ENCODE results near the gene CD83.
"Not testable (repeated sequence)": the region's sequence is repeated elsewhere in the genome, so short reads cannot be mapped to it uniquely, and the experiment has no call there.

The CD83 gene, protein sequence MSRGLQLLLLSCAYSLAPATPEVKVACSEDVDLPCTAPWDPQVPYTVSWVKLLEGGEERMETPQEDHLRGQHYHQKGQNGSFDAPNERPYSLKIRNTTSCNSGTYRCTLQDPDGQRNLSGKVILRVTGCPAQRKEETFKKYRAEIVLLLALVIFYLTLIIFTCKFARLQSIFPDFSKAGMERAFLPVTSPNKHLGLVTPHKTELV

DNA sequence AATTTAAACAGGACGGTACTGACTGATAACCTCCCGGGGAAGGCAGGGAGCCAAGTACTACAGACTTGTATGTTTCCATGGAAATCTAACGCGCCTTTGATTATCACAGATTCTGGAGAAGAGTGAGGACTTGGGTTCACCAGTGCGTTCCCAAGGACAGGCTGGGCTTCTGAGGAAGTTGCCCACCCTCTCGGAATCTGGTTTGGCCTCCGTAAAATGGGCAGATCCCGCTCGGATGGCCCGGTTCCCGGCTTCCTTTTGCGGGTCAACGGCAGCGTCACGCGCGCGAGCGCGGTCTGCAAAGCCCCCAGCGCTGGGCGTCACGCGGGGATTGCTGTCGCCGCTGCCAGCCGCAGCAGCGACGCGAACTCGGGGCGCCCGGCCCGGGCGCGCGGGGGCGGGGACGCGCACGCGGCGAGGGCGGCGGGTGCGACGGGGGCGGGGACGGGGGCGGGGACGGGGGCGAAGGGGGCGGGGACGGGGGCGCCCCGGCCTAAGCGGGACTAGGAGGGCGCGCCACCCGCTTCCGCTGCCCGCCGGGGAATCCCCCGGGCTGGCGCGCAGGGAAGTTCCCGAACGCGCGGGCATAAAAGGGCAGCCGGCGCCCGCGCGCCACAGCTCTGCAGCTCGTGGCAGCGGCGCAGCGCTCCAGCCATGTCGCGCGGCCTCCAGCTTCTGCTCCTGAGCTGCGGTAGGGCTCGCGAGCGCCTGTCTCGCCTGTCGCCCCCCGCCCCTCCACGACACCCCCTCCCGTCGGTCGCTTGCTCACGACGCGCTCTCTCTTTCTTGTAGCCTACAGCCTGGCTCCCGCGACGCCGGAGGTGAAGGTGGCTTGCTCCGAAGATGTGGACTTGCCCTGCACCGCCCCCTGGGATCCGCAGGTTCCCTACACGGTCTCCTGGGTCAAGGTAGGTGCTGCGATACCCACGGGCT lies at the start of gene CD83:
Gene CD83, plus strand, starts transcription at position 615 of the 933 bp plus-strand sequence. Its CDS starts 40 bp downstream, at position 655.
- peak; percentile 69 for DNase-seq (ENCODE audit: low read depth)

DNA sequence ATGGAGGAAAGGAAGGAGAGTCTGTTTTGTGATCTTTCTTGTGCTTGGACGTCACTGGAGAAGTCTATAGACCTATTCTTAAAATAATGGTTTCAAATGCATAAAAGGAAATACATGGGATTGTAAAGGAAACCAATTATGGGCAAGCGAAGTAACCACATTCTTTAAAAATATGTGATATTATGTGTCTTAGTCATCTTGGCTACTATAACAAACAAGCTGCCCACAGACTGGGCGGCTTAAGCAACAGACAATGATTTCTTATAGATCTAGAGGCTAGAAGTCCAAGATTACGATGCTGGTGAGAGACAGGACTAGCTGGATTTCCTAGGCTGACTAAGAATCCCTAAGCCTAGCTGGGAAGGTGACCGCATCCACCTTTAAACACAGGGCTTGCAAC lies 49.4 kb upstream of the CD83 start:
- no peak for DNase-seq (ENCODE audit: low read depth)

DNA sequence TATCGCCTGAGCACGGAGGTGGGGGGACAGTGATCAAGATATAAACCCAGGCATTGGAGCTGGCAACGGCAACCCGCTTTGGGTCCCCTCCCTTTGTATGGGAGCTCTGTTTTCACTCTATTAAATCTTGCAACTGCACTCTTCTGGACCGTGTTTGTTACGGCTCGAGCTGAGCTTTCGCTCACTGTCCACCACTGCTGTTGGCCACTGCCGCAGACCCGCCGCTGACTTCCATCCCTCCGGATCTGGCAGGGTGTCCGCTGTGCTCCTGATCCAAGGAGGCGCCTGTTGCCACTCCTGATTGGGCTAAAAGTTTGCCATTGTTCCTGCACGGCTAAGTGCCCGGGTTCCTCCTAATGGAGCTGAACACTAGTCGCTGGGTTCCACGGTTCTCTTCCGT lies 48.9 kb upstream of the CD83 start:
- no peak for DNase-seq (ENCODE audit: low read depth)

DNA sequence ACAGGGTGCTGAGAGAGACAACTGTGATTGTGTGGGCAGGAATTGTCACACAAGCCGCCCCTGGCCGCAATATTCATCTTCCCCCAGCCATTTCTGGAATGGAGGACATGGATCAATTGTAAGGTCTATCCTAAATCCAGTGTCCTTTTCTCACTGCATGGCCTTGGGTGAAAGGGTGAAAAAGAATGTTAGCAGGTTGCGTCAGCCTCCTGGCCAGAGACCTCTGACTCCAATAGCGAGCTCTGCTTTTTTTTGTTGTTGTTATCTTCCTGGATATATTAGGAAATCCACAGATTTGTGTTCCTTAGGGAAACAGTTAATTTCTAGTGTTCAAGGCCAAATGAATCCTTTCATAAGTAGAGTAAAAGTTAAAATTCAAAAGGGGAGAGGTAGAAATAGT lies 47.1 kb upstream of the CD83 start:
- no peak for DNase-seq (ENCODE audit: low read depth)

DNA sequence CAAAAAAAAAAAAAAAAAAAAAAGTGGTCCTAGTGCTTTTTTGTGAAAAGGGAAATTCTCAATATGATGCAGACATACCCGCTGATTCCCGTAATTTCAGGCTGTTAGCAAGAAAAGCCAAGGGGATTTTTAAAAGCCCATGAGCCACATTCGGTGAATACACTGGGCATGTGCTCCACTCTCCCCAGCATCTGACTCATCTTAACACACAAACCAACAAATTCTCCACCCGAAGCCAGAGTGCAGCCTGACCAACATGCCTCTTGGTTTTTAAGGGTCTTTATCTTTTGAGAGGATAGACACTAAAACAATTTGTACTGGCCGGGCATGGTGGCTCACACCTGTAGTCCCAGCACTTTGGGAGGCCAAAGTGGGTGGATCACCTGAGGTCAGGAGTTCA lies 45.5 kb upstream of the CD83 start:
- no peak for DNase-seq (ENCODE audit: low read depth)

DNA sequence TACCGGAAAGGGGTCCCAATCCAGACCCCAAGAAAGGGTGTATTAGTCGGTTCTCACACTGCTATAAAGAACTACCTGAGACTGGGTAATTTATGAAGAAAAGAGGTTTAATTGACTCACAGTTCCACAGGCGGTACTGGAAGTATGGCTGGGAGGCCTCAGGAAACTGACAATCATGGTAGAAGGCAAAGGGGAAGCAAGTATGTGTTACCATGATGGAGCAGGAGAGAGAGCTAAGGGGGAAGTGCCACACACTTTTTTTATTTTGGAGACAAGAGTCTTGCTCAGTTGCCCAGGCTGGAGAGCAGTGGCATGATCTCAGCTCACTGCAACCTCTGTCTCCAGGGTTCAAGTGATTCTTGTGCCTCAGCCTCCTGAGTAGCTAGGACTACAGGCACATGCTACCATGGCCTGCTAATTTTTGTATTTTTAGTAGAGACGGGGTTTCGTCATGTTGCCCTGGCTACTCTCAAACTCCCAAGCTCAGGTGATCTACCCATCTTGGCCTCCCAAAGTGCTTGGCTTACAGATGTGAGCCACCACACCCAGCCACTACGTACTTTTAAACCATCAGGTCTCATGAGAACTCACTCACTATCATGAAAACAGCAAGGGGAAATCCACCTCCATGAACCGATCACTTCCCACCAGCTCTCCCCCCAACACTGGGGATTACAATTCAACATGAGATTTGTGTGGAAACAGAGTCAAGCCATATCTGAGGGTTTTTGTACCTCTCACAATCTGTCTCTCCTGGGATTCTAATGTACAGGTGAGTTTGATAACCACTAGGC lies 43.8 kb upstream of the CD83 start:
- DNase-seq (ENCODE audit: low read depth): not testable (repeated sequence)

DNA sequence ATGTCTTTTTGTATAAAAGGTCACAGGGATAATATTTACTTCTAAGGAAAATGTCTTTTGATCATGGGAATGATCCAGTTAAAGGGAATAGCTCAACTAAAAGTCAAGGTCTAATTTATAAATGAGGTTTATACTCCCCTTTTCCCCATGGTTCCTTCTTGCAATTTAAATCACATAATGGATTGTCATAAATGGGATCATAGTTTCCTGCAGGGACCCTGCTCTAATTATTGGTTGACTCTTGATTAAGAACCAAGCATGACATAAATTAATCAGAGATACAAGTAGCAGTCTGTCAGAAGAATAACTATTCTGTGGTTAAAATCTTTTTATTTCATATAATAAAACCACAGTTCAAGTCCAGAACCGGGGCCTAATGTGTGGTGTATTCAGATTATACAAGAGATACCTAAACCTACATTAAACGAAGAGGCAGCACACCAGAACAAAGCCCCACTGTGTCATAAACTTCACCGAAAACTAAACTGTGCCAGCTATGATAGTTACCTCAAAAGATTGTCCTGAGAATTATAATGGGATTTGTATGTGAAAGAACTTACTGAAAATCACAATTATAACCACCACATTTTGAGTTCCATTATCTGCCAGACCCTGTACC lies 43.0 kb upstream of the CD83 start:
- no peak for DNase-seq (ENCODE audit: low read depth)

DNA sequence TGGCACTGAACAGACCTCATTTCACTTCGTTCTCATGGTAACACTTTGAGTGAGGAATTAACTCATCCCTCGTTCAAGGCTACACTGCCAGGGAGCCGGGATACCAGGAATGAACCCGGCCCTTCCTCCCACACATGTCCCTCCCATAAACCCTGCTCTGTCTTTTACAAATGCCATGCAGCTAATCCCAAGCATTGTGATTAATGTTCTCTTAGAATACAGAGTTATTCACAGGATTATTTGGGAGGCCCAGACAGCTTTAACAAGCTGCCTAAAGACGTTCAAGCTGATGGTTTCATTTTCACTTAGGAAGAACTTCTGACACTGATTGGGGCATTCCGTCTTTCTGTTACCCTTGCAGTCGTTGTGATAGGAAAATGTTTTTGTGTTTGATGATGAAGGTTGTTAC lies 42.5 kb upstream of the CD83 start:
- DNase-seq (ENCODE audit: low read depth): no peak

DNA sequence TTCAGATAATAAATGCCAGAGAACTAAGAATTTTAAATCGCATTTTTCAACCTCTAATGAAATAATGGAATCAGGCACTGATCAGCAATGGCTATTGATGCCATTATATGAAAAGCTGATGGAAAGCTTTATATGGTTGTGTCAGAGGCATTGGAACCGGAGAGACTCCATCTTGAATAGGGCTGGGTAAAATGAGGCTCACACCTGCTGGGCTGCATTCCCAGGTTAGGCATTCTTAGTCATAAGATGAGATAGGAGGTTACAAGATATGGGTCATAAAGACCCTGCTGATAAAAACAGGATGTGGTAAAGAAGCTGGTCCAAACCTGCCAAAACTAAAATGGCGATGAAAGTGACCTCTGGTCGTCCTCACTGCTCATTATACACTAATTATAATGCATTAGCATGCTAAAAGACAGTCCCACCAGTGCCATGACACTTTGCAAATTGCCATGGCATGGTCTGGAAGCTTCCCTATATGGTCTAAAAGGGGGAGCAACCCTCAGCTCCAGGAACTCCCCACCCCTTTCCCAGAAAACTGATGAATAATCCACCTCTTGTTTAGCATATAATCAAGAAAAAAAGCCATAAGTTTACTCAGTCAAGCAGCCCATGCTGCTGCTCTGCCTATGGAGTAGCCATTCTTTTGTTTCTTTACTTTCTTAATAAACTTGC lies 40.2 kb upstream of the CD83 start:
- DNase-seq (ENCODE audit: low read depth): no peak

DNA sequence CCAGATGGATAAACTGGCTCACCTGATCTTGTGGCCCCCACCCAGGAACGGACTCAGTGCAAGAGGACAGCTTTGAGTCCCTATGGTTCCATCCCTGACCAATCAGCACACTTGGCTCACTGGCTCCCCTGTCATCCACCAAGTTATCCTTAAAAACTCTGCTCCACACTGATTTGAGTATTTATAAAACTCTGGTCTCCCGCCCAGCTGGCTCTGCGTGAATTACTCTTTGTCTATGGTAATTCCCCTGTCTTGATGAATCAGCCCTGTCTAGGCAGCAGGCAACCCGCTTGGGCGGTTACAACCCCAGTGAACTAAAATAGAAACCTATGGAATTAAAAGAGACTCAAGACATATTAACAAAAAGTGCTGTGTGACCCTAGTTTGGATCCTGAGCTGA lies 38.1 kb upstream of the CD83 start:
- no peak for DNase-seq (ENCODE audit: low read depth)

DNA sequence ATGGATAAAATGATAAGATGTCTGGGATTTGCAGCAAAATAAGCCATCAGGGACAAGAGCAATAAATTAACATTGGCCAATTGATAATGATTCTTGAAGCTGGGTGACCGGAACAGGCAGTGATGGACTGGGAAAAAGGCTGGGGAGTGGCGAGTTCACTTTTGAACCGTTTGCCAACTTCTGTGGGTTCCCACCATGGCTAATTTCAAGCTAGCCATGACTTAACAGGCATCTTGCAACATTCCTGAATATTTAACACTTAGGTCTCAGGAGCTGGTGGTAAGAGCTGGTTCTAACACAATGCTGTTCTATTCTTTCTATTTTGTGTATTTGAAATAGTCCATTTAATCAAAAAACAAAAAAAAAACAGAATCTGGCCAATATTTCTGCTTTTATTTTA lies 37.6 kb upstream of the CD83 start:
- no peak for DNase-seq (ENCODE audit: low read depth)

DNA sequence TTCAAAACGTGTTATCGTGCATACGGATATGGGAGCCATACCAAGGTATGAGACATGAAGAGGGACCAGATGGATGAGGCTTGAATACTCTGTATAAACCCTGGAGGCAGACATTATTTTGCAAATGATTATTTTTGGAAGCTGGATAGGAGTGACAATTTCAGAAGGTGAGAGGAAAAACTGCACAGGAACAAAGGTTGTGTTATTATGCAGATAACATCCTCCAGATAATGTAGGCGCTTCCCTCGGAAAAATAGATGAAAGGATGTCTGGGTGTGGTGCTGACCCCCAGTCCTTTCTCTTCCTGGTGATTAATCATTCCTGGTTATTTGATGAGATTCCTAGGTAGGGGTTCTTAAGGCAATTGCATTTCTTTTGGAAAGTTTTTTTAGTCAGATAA lies 36.4 kb upstream of the CD83 start:
- no peak for DNase-seq (ENCODE audit: low read depth)

DNA sequence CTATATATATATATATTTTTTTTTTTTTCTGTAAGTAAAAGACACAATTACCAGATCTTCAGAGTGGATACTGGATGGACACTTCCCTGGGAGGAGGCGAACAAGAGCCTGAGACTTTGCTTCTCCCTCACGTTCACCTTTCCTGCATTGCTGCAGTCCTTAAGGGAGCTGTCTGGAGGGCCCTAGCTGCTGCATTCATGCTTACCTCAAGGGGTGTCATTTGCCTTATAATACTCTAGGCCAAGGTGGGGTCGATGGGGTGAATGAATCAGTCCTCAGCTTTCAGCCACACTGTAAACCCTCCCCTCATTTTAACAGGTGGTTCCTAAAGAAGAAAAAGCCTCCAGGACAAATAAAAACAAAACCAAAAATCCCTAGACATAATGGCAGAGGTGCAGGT lies 34.8 kb upstream of the CD83 start:
- DNase-seq (ENCODE audit: low read depth): no peak

DNA sequence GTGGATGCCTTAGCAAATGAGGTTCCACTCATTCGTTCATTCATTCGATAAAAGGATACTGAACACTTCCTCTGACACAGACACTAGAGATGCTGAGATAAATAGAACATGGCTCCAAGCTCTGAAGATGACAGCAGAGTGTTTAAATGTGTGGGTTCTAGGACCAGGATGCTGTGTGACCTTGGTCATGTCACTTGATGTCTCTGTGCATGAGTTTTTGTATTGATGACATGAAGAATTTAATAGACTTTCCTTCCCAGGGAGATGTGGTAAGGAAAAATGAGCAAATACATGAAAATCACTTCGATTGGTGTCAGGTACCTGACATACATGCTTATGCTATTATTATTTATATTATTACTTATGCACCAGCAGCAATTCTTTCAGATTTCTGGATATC lies 34.3 kb upstream of the CD83 start:
- DNase-seq (ENCODE audit: low read depth): no peak

DNA sequence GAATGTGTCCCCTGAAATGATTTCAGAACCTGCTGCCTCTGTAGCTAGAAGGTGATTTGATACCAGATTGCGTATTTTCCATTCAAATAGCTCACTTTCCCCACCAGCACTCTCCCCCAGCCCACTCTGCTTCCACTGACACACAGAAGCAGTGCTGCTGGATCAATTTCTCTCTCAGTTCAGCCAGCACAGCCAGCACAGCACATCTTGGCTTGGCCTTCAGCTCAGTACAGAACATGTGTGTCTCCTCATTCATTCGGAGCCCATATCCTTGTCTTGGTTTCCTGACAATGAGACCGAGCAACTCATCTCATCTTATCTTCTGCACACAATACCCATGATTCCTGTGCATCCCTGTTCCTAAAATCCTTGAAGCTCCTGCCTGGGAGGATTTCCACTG lies 33.8 kb upstream of the CD83 start:
- no peak for DNase-seq (ENCODE audit: low read depth)

DNA sequence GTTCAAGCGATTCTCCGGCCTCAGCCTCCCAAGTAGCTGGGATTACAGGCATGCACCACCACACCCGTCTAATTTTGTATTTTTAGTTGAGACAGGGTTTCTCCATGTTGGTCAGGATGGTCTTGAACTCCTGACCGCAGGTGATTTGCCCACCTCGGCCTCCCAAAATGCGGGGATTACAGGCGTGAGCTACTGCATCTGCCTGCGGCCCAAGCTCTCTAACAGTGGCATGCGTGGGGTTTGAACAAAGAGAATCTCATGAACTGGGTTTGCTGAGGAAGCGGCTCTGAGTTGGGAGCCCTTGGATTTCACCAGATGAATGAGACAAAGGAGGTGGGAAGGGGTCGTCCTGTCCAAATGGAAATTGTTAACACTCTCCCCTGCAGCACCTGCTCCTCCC lies 33.2 kb upstream of the CD83 start:
- DNase-seq (ENCODE audit: low read depth): no peak

DNA sequence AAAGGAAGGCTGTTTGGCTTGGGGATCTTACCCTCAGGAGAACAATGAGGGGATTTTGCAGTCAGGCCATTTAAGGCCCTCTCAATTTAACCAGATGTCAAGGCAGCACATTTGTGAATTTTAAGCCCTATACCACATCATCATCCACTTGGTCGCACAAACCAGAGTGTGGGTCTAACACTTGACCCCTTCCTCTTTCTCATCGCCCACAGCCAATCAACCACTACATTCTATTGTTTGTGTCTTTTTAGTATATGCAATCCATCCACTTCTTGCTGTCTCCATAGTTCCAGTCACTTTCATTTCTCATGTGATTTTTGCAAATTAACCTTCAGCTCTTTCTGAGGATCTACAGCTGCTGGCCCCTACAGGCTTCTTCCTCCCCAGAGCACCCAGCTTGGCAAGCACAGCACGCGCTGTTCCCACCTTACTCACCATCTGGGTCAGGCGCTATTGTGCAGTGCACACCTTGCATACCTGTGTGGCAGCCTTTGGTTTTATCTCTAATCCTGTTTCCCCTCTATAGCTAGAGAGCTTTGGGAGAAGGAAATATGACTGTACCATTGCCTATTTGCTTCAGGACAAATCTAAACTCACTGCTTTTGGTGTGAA lies 32.3 kb upstream of the CD83 start:
- no peak for DNase-seq (ENCODE audit: low read depth)

DNA sequence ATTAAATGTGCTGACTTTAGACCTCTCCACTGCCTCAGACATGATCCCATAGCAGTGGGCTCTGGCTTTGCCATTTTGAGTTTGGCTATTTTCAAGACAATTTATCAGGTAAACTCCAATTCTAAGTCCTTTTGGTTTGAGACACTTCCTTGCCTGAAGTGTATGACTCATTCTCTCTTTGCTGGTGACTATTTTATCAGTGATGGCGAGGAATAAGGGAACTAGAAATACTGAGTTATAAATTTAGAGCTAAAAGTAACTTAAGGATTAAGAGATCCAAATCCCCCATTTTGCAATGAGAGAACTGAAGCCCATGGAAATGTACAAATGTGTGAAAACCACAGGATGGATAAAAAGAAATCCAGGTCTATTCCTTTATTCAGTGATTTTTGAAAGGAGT lies 30.9 kb upstream of the CD83 start:
- no peak for DNase-seq (ENCODE audit: low read depth)

DNA sequence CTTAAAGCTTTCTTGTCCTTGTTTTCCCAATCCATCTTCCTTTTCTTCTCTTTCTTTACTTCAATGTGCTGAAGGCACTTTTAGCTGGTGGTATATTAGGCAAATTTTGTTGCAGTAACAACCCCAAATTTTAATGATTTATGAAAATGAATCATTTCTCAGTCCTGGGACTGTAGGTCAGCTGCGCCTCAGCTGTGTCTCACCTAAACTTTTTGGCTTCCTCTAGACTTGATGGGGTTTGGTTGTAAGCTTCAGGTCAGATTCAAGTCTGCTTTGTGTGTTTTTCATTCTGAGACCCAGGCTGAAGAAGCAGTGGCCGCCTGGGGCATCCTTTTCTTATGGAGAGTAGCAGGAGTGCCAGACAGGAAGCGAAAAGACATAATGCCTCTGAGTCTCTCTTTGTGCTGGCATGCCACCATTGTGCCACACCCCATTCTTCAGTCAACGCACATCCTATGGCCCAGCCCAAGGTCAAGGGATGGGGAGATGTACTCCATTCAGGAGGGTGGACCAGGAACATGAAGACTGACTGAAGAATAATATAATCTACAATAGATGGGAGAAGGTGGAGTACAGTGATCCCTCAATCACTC lies 28.9 kb upstream of the CD83 start:
- no peak for DNase-seq (ENCODE audit: low read depth)

DNA sequence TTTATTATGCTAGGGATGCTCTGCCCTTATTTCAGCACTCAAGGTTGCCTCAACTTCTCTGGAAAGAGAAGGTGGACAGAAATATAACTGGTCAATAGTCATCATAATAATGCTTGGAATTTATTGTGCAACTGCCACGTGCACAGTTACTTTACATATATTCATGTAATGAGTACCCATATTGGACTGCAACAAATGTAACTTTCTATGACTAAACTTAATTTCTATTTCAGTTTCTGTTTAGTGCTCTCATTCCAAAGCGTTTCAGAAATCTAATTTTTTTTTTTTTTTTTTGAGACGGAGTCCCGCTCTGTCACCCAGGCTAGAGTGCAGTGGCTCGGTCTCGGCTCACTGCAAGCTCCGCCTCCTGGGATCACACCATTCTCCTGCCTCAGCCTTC lies 28.3 kb upstream of the CD83 start:
- no peak for DNase-seq (ENCODE audit: low read depth)

Measured in activated gamma-delta T cell treated with anti-CD3 and anti-CD28 coated beads, Interleukin-2, amount 50 U/mL, for 16 hours (primary cell).